H4 (cell line): Measurements from ENCODE around the gene RGS7. TPM values are rescaled to one million over a fixed set of nuclear protein-coding genes. Genes with fewer than 3 reads are reported as not detected.
"Not testable (repeated sequence)": the region's sequence is repeated elsewhere in the genome, so short reads cannot be mapped to it uniquely, and the experiment has no call there.

ENCODE experiments used
- DNase-seq: peaks from one replicate; pipeline ENCODE4 v3.0.0-alpha.2; 2015; ENCODE audit warnings: low spot score
- total RNA-seq: library from RNA; depleted of rRNA; stranded (reverse); fragments of >200 nt; shearing (Covaris generic); gene quantifications from 2 replicates; pipeline ENCODE4 v1.2.3, GENCODE V29; 2014

RGS7 gene
- total RNA-seq, 1 experiment from 2014 or later, result 0.23 TPM

- DNase-seq, result no peak
These were observed 218.0 kb downstream of the RGS7 start for GRCh38 chr1:241139047-241139446.

GRCh38 chr1:241138248-241138647 is 218.8 kb downstream of the RGS7 start:
- DNase-seq, result no peak

GRCh38 chr1:241136389-241136788 is 220.6 kb downstream of the RGS7 start:
- DNase-seq, result no peak

- no peak for DNase-seq
These were observed 225.3 kb downstream of the RGS7 start for GRCh38 chr1:241131636-241132194.

- DNase-seq, result no peak
These were observed 226.1 kb downstream of the RGS7 start for GRCh38 chr1:241130881-241131280.

- no peak for DNase-seq
These were observed 227.6 kb downstream of the RGS7 start for GRCh38 chr1:241129207-241129960.

- no peak for DNase-seq
These were observed 231.7 kb downstream of the RGS7 start for GRCh38 chr1:241125286-241125685.

- DNase-seq, result no peak
These were observed 239.0 kb downstream of the RGS7 start for GRCh38 chr1:241118049-241118448.

- DNase-seq, result no peak
These were observed 241.2 kb downstream of the RGS7 start for GRCh38 chr1:241115784-241116183.

- no peak for DNase-seq
These were observed 242.2 kb downstream of the RGS7 start for GRCh38 chr1:241114699-241115233.

GRCh38 chr1:241113557-241113956 is 243.4 kb downstream of the RGS7 start:
- no peak for DNase-seq

GRCh38 chr1:241109039-241109438 is 248.0 kb downstream of the RGS7 start:
- no peak for DNase-seq

- DNase-seq, result no peak
These were observed 251.9 kb downstream of the RGS7 start for GRCh38 chr1:241105147-241105546.

- DNase-seq, result no peak
These were observed 254.3 kb downstream of the RGS7 start for GRCh38 chr1:241102664-241103063.

- DNase-seq, result no peak
These were observed 255.4 kb downstream of the RGS7 start for GRCh38 chr1:241101622-241102021.

- no peak for DNase-seq
These were observed 259.5 kb downstream of the RGS7 start for GRCh38 chr1:241097479-241097878.

- DNase-seq, result no peak
These were observed 260.0 kb downstream of the RGS7 start for GRCh38 chr1:241096982-241097381.

GRCh38 chr1:241095847-241096246 is 261.2 kb downstream of the RGS7 start:
- no peak for DNase-seq

GRCh38 chr1:241090798-241091197 is 266.2 kb downstream of the RGS7 start:
- DNase-seq, result no peak

- not testable (repeated sequence) for DNase-seq
These were observed 267.9 kb downstream of the RGS7 start for GRCh38 chr1:241089066-241089465.

GRCh38 chr1:241088075-241088474 is 268.9 kb downstream of the RGS7 start:
- not testable (repeated sequence) for DNase-seq

- no peak for DNase-seq
These were observed 270.3 kb downstream of the RGS7 start for GRCh38 chr1:241086686-241087085.

- no peak for DNase-seq
These were observed 273.7 kb downstream of the RGS7 start for GRCh38 chr1:241083285-241083684.
